ENCODE data around the gene CPNE4.

- no peak for TF ChIP-seq TOE1 (IDR thresholded peaks at IDR 0.05; ENCODE audit: borderline replicate concordance)
- no peak for TF ChIP-seq TOE1 (CRISPR knock-in tag; IDR thresholded peaks at IDR 0.05; ENCODE audit: borderline replicate concordance, low read depth)
- no peak for TF ChIP-seq E2F1 (CRISPR knock-in tag; IDR thresholded peaks at IDR 0.05)
- TF ChIP-seq TAF15 (IDR thresholded peaks at IDR 0.05; ENCODE audit: low read depth, low read length): no peak
- TF ChIP-seq RFX5 (IDR thresholded peaks at IDR 0.05; ENCODE audit: low read depth, low read length): no peak
- no peak for TF ChIP-seq YY1 (IDR thresholded peaks at IDR 0.05; ENCODE audit: borderline replicate concordance in 1 of 3, control insufficient read depth in 1 of 3, extremely low read depth in 1 of 3, insufficient read depth in 3 of 3, insufficient read length in 1 of 3, insufficient replicate concordance in 2 of 3, low read depth in 1 of 3, low read length in 2 of 3)
- TF ChIP-seq ZNF212 (CRISPR knock-in tag; IDR thresholded peaks at IDR 0.05): no peak
- TF ChIP-seq ZNF75A (CRISPR knock-in tag; IDR thresholded peaks at IDR 0.05): no peak
- TF ChIP-seq SNRNP70 (optimal IDR thresholded peaks at IDR 0.05; ENCODE audit: low read depth, low read length): no peak
- no peak for TF ChIP-seq ZSCAN29 (IDR thresholded peaks at IDR 0.05)
Observed at GRCh38 chr3:131518680-131519079, 516.1 kb downstream of the CPNE4 start.

All from K562 (cell line).